HG02763 (cell line): Measurements from ENCODE around the gene PRRT1.
A peak's percentile ranks its signal among the peaks of the same experiment; 100 is the strongest.

ENCODE experiments used
- ATAC-seq: cut with Tn5 transposase; IDR thresholded peaks from one replicate; pipeline ENCODE4 v1.9.1; 2021; ENCODE audit warnings: mild to moderate bottlenecking, moderate library complexity; ENCODE audit not compliant: unreplicated experiment

The PRRT1 gene

GRCh38 chr6:32127717-32128592, 23.8 kb downstream of the PRRT1 start, which contains the start of gene ATF6B:
Gene ATF6B (minus strand): TSS chr6:32128246. CDS start chr6:32128207, 39 bp downstream.
- peak; percentile 89 for ATAC-seq

GRCh38 chr6:32127409-32127716, 24.4 kb downstream of the PRRT1 start:
- no peak for ATAC-seq

GRCh38 chr6:32126880-32127279, 24.9 kb downstream of the PRRT1 start:
- no peak for ATAC-seq

- ATAC-seq: no peak
Measured at GRCh38 chr6:32123681-32124080, 28.1 kb downstream of the PRRT1 start.

- no peak for ATAC-seq
Measured at GRCh38 chr6:32120573-32121059, 31.1 kb downstream of the PRRT1 start.

- ATAC-seq: no peak
Measured at GRCh38 chr6:32118782-32119628, 32.7 kb downstream of the PRRT1 start.

- ATAC-seq: no peak
Measured at GRCh38 chr6:32117461-32117860, 34.3 kb downstream of the PRRT1 start.

- no peak for ATAC-seq
Measured at GRCh38 chr6:32116674-32117073, 35.1 kb downstream of the PRRT1 start.

GRCh38 chr6:32115623-32116022, 36.1 kb downstream of the PRRT1 start:
- ATAC-seq: no peak

GRCh38 chr6:32114796-32115195, 36.9 kb downstream of the PRRT1 start:
- ATAC-seq: no peak

- ATAC-seq: no peak
Measured at GRCh38 chr6:32113386-32114352, 38.1 kb downstream of the PRRT1 start.

GRCh38 chr6:32112431-32112980, 39.2 kb downstream of the PRRT1 start:
- no peak for ATAC-seq

- no peak for ATAC-seq
Measured at GRCh38 chr6:32111424-32112066, 40.2 kb downstream of the PRRT1 start.

GRCh38 chr6:32110632-32111031, 41.1 kb downstream of the PRRT1 start:
- no peak for ATAC-seq

- ATAC-seq: no peak
Measured at GRCh38 chr6:32109765-32110160, 42.0 kb downstream of the PRRT1 start.

GRCh38 chr6:32109114-32109764, 42.5 kb downstream of the PRRT1 start, which contains the start of gene TNXB:
Gene TNXB (minus strand): TSS chr6:32109338. CDS start chr6:32098198, 11,140 bp downstream.
- ATAC-seq: no peak

- no peak for ATAC-seq
Measured at GRCh38 chr6:32108727-32109113, 43.0 kb downstream of the PRRT1 start.

- ATAC-seq: no peak
Measured at GRCh38 chr6:32108094-32108627, 43.6 kb downstream of the PRRT1 start.

GRCh38 chr6:32107406-32107805, 44.3 kb downstream of the PRRT1 start:
- no peak for ATAC-seq
